Measurements from ENCODE around the gene ALG12. TPM values are rescaled to one million over a fixed set of nuclear protein-coding genes. Genes with fewer than 3 reads are reported as not detected.

The ALG12 gene
- total and polyA plus RNA-seq, 2 of the 13 experiments (the other 11 are each of a cell fraction or from before 2014, with no cell fraction given): 7.8 to 15.8 TPM

DNA sequence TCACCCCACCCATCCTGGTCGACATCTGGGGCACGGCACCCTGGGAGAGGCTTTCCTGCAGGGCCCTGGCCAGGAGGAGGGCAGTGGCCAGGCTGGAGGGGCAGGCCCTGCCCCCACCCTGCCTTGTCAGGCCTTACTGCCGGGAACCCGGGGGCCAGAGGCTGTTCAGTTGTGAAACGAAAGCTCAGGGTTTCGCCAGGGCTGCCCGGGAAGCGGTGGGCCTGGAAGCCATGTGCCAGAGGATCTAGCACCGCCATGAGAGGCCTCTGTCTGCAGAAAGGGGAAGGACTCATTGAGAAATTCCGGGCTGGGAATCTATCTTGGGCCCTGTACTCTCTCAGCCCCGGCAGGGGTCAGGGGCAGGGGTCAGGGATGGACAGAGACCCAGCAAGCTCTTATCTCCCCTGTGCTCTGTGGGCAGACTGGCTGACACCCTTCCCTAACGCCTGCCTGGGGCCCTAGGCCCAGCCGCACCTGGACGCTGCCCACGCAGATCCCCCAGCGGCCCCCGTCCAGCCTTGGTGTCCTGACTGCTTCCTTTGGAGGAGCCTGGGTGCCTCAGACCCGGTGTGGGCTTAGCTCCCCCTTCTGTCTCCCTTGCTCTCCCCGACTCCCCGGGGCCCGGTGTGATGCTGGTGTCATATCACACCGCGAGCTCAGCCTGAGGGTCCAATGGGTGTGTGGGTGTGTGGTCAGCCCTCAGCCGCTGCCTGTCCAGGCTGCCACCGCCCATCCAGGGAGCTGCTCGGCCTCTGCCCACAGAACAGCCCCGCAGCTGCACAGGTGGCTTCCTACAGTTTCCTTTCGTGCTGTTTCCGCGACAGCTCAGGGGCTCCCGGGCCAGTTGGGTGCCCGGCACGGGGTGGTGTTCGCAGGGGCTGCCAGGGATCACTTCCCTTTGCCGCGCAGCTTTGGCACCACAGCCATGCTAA is 48.8 kb upstream of the ALG12 start (continued):
- TF ChIP-seq ZNF646 (CRISPR knock-in tag; IDR thresholded peaks at IDR 0.05) (no peak), NFIC (IDR thresholded peaks at IDR 0.05; ENCODE audit: low read length) (no peak), ATF3 (CRISPR knock-in tag; IDR thresholded peaks at IDR 0.05) (no peak), GABPA (IDR thresholded peaks at IDR 0.05; ENCODE audit: low read depth, low read length) (no peak), GABPA (CRISPR knock-in tag; IDR thresholded peaks at IDR 0.05; ENCODE audit: low read depth) (no peak), ZNF468 (CRISPR knock-in tag; IDR thresholded peaks at IDR 0.05) (no peak), TFAP4 (IDR thresholded peaks at IDR 0.05; ENCODE audit: borderline replicate concordance, low read depth) (no peak), ZNF18 (CRISPR knock-in tag; IDR thresholded peaks at IDR 0.05; ENCODE audit: insufficient replicate concordance) (peak; percentile 86), ZNF138 (CRISPR knock-in tag; IDR thresholded peaks at IDR 0.05; ENCODE audit: low read depth) (no peak), ELK4 (CRISPR knock-in tag; IDR thresholded peaks at IDR 0.05; ENCODE audit: borderline replicate concordance) (no peak), EEA1 (CRISPR knock-in tag; IDR thresholded peaks at IDR 0.05; ENCODE audit: borderline replicate concordance) (no peak)
